ENCODE data around the gene GRAP.
"Not testable (repeated sequence)": the region's sequence is repeated elsewhere in the genome, so short reads cannot be mapped to it uniquely, and the experiment has no call there.

GRCh38 chr17:19038730-19039129 is 8.0 kb downstream of the GRAP start:
- not testable (repeated sequence) for TF ChIP-seq POLR2A (IDR thresholded peaks at IDR 0.05; ENCODE audit: low read depth); CTCF (IDR thresholded peaks at IDR 0.05)

Data from esophagus muscularis mucosa (tissue), 3 donors.